HEK293 (cell line): ENCODE measurements around the gene C16orf74.

Experiments
- GLIS1 ChIP-seq: fragments of 450-650 bp; formaldehyde crosslinking; IDR thresholded peaks from 2 replicates; pipeline ENCODE4 v1.5.1; 2016; ENCODE audit warnings: missing biosample characterization, missing genetic modification characterization
- SP3 ChIP-seq: fragments of 450-650 bp; formaldehyde crosslinking; IDR thresholded peaks from 2 replicates; pipeline ENCODE4 v1.5.1; 2016; ENCODE audit warnings: missing biosample characterization, missing genetic modification characterization
- SP7 ChIP-seq: fragments of 450-650 bp; formaldehyde crosslinking; IDR thresholded peaks from 2 replicates; pipeline ENCODE4 v1.5.1; 2016; ENCODE audit warnings: missing biosample characterization, missing genetic modification characterization
- YY1 ChIP-seq: fragments of 450-650 bp; formaldehyde crosslinking; IDR thresholded peaks from 2 replicates; pipeline ENCODE4 v1.5.1; 2018; ENCODE audit warnings: missing biosample characterization, missing genetic modification characterization
- ZNF133 ChIP-seq: fragments of 450-650 bp; formaldehyde crosslinking; IDR thresholded peaks from 2 replicates; pipeline ENCODE4 v1.5.1; 2016; ENCODE audit warnings: missing biosample characterization, missing genetic modification characterization
- ZNF146 ChIP-seq: fragments of 450-650 bp; formaldehyde crosslinking; IDR thresholded peaks from 2 replicates; pipeline ENCODE4 v1.5.1; 2016; ENCODE audit warnings: missing biosample characterization, missing genetic modification characterization
- ZNF335 ChIP-seq: fragments of 450-650 bp; formaldehyde crosslinking; conservative IDR thresholded peaks from 2 replicates; pipeline ENCODE4 v1.5.1; 2016; ENCODE audit warnings: missing biosample characterization, missing genetic modification characterization
- ZNF501 ChIP-seq: fragments of 450-650 bp; formaldehyde crosslinking; IDR thresholded peaks from 2 replicates; pipeline ENCODE4 v1.5.1; 2016; ENCODE audit warnings: missing biosample characterization, missing genetic modification characterization
- ZNF747 ChIP-seq: fragments of 450-650 bp; formaldehyde crosslinking; IDR thresholded peaks from 2 replicates; pipeline ENCODE4 v1.5.1; 2016; ENCODE audit warnings: missing biosample characterization, missing genetic modification characterization
- ZNF785 ChIP-seq: fragments of 450-650 bp; formaldehyde crosslinking; IDR thresholded peaks from 2 replicates; pipeline ENCODE4 v1.5.1; 2016; ENCODE audit warnings: missing biosample characterization, missing genetic modification characterization
- ZSCAN30 ChIP-seq: fragments of 450-650 bp; IDR thresholded peaks from 2 replicates; pipeline ENCODE4 v1.5.1; 2018; ENCODE audit warnings: missing biosample characterization, mild to moderate bottlenecking, missing genetic modification characterization, moderate library complexity
- TF ChIP-seq, protein P1 (sequence below): IDR thresholded peaks from 2 replicates; pipeline ENCODE4 v1.6.1; 2011; ENCODE audit warnings: mild to moderate bottlenecking, low read depth, low read length, borderline replicate concordance
- TF ChIP-seq, protein P2 (sequence below): fragments of 450-650 bp; formaldehyde crosslinking; IDR thresholded peaks from 2 replicates; pipeline ENCODE4 v1.5.1; 2017; ENCODE audit warnings: missing biosample characterization, missing genetic modification characterization
- TF ChIP-seq, protein P3 (sequence below): fragments of 450-650 bp; formaldehyde crosslinking; IDR thresholded peaks from 2 replicates; pipeline ENCODE4 v1.5.1; 2016; ENCODE audit warnings: missing biosample characterization, missing genetic modification characterization
- TF ChIP-seq, protein P4 (sequence below): fragments of 450-650 bp; IDR thresholded peaks from 2 replicates; pipeline ENCODE4 v1.5.1; 2018; ENCODE audit warnings: missing biosample characterization, mild to moderate bottlenecking, missing genetic modification characterization
- TF ChIP-seq, protein P5 (sequence below): fragments of 450-650 bp; formaldehyde crosslinking; conservative IDR thresholded peaks from 2 replicates; pipeline ENCODE4 v1.5.1; 2016; ENCODE audit warnings: low read depth, missing biosample characterization, missing genetic modification characterization
- TF ChIP-seq, protein P6 (sequence below): fragments of 450-650 bp; formaldehyde crosslinking; IDR thresholded peaks from 2 replicates; pipeline ENCODE4 v1.5.1; 2017; ENCODE audit warnings: missing biosample characterization, mild to moderate bottlenecking, missing genetic modification characterization, moderate library complexity
- TF ChIP-seq, protein P7 (sequence below): fragments of 450-650 bp; formaldehyde crosslinking; optimal IDR thresholded peaks from 2 replicates; pipeline ENCODE3; 2016; ENCODE audit warnings: missing biosample characterization, mild to moderate bottlenecking, missing genetic modification characterization

Gene C16orf74

DNA sequence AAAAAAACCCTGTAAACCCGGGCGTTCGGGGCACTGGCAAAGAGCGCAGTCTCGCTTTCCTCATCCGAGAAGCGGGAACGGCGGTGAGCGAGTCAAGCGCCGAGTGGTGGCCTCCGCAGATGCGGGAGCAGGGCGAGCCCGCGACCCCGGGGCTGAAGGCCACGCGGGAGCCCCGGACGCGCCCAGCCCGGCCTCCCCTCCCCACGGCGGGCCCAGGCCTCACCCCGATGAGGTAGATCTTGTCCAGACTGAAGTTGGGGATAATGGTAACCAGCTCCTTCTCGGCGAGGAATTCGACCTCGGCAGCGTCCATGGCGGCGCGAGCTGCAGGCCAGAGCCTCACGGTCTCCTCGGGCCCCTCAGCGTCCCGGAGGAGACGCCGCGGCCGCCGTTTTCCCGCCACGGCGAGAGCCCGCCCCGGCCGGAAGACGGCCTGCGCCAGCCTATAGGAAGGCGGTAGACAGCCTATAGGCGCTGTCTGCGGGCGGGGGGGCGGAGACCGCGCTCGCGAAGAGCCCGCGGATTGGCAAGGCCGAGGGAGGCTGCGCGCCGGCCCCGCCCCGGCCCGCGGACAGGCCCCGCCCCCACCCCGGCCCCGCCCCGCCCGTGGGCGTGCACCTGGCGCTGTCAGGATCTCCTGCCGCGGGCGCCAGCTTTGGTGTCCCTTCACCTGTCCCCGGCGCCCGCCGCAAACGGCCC, 62.2 kb downstream of the C16orf74 start, which contains the start of gene GINS2 (continued):
- TF ChIP-seq, protein P1, sequence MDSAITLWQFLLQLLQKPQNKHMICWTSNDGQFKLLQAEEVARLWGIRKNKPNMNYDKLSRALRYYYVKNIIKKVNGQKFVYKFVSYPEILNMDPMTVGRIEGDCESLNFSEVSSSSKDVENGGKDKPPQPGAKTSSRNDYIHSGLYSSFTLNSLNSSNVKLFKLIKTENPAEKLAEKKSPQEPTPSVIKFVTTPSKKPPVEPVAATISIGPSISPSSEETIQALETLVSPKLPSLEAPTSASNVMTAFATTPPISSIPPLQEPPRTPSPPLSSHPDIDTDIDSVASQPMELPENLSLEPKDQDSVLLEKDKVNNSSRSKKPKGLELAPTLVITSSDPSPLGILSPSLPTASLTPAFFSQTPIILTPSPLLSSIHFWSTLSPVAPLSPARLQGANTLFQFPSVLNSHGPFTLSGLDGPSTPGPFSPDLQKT, result peak; percentile 52; the same call in 1 of the 2 replicates
- TF ChIP-seq, protein P2, sequence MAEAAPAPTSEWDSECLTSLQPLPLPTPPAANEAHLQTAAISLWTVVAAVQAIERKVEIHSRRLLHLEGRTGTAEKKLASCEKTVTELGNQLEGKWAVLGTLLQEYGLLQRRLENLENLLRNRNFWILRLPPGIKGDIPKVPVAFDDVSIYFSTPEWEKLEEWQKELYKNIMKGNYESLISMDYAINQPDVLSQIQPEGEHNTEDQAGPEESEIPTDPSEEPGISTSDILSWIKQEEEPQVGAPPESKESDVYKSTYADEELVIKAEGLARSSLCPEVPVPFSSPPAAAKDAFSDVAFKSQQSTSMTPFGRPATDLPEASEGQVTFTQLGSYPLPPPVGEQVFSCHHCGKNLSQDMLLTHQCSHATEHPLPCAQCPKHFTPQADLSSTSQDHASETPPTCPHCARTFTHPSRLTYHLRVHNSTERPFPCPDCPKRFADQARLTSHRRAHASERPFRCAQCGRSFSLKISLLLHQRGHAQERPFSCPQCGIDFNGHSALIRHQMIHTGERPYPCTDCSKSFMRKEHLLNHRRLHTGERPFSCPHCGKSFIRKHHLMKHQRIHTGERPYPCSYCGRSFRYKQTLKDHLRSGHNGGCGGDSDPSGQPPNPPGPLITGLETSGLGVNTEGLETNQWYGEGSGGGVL (tag by site-specific recombination), result no peak
- TF ChIP-seq ZNF501 (no peak; the same call in 1 of the 2 replicates), ZNF747 (tag by site-specific recombination) (no peak), SP7 (tag by site-specific recombination) (peak; percentile 54; the same call in 1 of the 2 replicates), ZNF146 (tag by site-specific recombination) (no peak), ZNF785 (tag by site-specific recombination) (no peak), ZNF133 (tag by site-specific recombination) (no peak), SP3 (peak; percentile 72), ZSCAN30 (tag by site-specific recombination) (peak; percentile 72; the same call in 1 of the 2 replicates), ZNF335 (tag by site-specific recombination) (peak; percentile 56; the same call in 1 of the 2 replicates), YY1 (tag by site-specific recombination) (peak; percentile 70; the same call in 1 of the 2 replicates), GLIS1 (0 out of 2 replicates have a peak, but pooled peaks have one; percentile 17)
- TF ChIP-seq, protein P3, sequence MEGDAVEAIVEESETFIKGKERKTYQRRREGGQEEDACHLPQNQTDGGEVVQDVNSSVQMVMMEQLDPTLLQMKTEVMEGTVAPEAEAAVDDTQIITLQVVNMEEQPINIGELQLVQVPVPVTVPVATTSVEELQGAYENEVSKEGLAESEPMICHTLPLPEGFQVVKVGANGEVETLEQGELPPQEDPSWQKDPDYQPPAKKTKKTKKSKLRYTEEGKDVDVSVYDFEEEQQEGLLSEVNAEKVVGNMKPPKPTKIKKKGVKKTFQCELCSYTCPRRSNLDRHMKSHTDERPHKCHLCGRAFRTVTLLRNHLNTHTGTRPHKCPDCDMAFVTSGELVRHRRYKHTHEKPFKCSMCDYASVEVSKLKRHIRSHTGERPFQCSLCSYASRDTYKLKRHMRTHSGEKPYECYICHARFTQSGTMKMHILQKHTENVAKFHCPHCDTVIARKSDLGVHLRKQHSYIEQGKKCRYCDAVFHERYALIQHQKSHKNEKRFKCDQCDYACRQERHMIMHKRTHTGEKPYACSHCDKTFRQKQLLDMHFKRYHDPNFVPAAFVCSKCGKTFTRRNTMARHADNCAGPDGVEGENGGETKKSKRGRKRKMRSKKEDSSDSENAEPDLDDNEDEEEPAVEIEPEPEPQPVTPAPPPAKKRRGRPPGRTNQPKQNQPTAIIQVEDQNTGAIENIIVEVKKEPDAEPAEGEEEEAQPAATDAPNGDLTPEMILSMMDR (tag by site-specific recombination), result 0 out of 2 replicates have a peak, but pooled peaks have one; percentile 12
- TF ChIP-seq, protein P4, sequence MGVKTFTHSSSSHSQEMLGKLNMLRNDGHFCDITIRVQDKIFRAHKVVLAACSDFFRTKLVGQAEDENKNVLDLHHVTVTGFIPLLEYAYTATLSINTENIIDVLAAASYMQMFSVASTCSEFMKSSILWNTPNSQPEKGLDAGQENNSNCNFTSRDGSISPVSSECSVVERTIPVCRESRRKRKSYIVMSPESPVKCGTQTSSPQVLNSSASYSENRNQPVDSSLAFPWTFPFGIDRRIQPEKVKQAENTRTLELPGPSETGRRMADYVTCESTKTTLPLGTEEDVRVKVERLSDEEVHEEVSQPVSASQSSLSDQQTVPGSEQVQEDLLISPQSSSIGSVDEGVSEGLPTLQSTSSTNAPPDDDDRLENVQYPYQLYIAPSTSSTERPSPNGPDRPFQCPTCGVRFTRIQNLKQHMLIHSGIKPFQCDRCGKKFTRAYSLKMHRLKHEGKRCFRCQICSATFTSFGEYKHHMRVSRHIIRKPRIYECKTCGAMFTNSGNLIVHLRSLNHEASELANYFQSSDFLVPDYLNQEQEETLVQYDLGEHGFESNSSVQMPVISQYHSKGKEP (tag by site-specific recombination), result peak; percentile 8; the same call in 1 of the 2 replicates
- TF ChIP-seq, protein P5, sequence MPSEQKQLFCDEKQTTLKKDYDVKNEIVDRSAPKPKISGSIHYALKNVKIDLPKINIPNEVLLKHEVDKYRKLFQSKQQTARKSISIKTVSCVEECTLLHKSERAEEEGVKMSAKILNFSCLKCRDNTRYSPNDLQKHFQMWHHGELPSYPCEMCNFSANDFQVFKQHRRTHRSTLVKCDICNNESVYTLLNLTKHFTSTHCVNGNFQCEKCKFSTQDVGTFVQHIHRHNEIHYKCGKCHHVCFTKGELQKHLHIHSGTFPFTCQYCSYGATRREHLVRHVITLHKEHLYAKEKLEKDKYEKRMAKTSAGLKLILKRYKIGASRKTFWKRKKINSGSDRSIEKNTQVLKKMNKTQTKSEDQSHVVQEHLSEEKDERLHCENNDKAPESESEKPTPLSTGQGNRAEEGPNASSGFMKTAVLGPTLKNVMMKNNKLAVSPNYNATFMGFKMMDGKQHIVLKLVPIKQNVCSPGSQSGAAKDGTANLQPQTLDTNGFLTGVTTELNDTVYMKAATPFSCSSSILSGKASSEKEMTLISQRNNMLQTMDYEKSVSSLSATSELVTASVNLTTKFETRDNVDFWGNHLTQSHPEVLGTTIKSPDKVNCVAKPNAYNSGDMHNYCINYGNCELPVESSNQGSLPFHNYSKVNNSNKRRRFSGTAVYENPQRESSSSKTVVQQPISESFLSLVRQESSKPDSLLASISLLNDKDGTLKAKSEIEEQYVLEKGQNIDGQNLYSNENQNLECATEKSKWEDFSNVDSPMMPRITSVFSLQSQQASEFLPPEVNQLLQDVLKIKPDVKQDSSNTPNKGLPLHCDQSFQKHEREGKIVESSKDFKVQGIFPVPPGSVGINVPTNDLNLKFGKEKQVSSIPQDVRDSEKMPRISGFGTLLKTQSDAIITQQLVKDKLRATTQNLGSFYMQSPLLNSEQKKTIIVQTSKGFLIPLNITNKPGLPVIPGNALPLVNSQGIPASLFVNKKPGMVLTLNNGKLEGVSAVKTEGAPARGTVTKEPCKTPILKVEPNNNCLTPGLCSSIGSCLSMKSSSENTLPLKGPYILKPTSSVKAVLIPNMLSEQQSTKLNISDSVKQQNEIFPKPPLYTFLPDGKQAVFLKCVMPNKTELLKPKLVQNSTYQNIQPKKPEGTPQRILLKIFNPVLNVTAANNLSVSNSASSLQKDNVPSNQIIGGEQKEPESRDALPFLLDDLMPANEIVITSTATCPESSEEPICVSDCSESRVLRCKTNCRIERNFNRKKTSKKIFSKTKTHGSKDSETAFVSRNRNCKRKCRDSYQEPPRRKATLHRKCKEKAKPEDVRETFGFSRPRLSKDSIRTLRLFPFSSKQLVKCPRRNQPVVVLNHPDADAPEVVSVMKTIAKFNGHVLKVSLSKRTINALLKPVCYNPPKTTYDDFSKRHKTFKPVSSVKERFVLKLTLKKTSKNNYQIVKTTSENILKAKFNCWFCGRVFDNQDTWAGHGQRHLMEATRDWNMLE (tag by site-specific recombination), result 0 out of 2 replicates have a peak, but pooled peaks have one; percentile 18
- TF ChIP-seq, protein P6, sequence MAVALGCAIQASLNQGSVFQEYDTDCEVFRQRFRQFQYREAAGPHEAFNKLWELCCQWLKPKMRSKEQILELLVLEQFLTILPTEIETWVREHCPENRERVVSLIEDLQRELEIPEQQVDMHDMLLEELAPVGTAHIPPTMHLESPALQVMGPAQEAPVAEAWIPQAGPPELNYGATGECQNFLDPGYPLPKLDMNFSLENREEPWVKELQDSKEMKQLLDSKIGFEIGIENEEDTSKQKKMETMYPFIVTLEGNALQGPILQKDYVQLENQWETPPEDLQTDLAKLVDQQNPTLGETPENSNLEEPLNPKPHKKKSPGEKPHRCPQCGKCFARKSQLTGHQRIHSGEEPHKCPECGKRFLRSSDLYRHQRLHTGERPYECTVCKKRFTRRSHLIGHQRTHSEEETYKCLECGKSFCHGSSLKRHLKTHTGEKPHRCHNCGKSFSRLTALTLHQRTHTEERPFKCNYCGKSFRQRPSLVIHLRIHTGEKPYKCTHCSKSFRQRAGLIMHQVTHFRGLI (tag by site-specific recombination), result peak; percentile 71
- TF ChIP-seq, protein P7, sequence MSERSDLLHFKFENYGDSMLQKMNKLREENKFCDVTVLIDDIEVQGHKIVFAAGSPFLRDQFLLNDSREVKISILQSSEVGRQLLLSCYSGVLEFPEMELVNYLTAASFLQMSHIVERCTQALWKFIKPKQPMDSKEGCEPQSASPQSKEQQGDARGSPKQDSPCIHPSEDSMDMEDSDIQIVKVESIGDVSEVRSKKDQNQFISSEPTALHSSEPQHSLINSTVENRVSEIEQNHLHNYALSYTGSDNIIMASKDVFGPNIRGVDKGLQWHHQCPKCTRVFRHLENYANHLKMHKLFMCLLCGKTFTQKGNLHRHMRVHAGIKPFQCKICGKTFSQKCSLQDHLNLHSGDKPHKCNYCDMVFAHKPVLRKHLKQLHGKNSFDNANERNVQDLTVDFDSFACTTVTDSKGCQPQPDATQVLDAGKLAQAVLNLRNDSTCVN (tag by site-specific recombination), result peak; percentile 88
